ENCODE results near the gene CDHR2.
"Not testable (repeated sequence)": the region's sequence is repeated elsewhere in the genome, so short reads cannot be mapped to it uniquely, and the experiment has no call there.

The CDHR2 gene

GRCh38 chr5:176573564-176574296 lies 24.6 kb downstream of the CDHR2 start:
- peak; percentile 69 to 83 for DNase-seq (ENCODE audit: low read depth in 2 of 2)

- DNase-seq (ENCODE audit: low read depth in 2 of 2): no peak
These were observed 25.1 kb downstream of the CDHR2 start for GRCh38 chr5:176574297-176574591.

GRCh38 chr5:176575066-176575465 lies 25.9 kb downstream of the CDHR2 start:
- DNase-seq (ENCODE audit: low read depth in 2 of 2): no peak

- DNase-seq (ENCODE audit: low read depth in 2 of 2): no peak
These were observed 26.6 kb downstream of the CDHR2 start for GRCh38 chr5:176575488-176576422.

- DNase-seq (ENCODE audit: low read depth in 2 of 2): no peak
These were observed 28.4 kb downstream of the CDHR2 start for GRCh38 chr5:176577312-176578176.

GRCh38 chr5:176578391-176578808 lies 29.3 kb downstream of the CDHR2 start:
- no peak for DNase-seq (ENCODE audit: low read depth in 2 of 2)

GRCh38 chr5:176579323-176579722 lies 30.2 kb downstream of the CDHR2 start:
- no peak for DNase-seq (ENCODE audit: low read depth in 2 of 2)

GRCh38 chr5:176581361-176581760 lies 32.2 kb downstream of the CDHR2 start:
- DNase-seq (ENCODE audit: low read depth in 2 of 2): no peak

- no peak for DNase-seq (ENCODE audit: low read depth in 2 of 2)
These were observed 33.9 kb downstream of the CDHR2 start for GRCh38 chr5:176583076-176583475.

GRCh38 chr5:176587398-176587797 lies 38.3 kb downstream of the CDHR2 start:
- no peak for DNase-seq (ENCODE audit: low read depth in 2 of 2)

GRCh38 chr5:176588297-176588696 lies 39.2 kb downstream of the CDHR2 start:
- no peak for DNase-seq (ENCODE audit: low read depth in 2 of 2)

GRCh38 chr5:176589039-176589769 lies 40.1 kb downstream of the CDHR2 start:
- DNase-seq (ENCODE audit: low read depth in 2 of 2): no peak

GRCh38 chr5:176590035-176590717 lies 41.0 kb downstream of the CDHR2 start:
- no peak for DNase-seq (ENCODE audit: low read depth in 2 of 2)

- not testable (repeated sequence) for DNase-seq (ENCODE audit: low read depth in 2 of 2)
These were observed 42.5 kb downstream of the CDHR2 start for GRCh38 chr5:176591667-176592066.

GRCh38 chr5:176592573-176592972 lies 43.4 kb downstream of the CDHR2 start:
- DNase-seq (ENCODE audit: low read depth in 2 of 2): no peak

- no peak for DNase-seq (ENCODE audit: low read depth in 2 of 2)
These were observed 44.2 kb downstream of the CDHR2 start for GRCh38 chr5:176593273-176593869.

- DNase-seq (ENCODE audit: low read depth in 2 of 2): no peak
These were observed 45.4 kb downstream of the CDHR2 start for GRCh38 chr5:176594554-176594953.

GRCh38 chr5:176595386-176595943 lies 46.3 kb downstream of the CDHR2 start:
- no peak for DNase-seq (ENCODE audit: low read depth in 2 of 2)

GRCh38 chr5:176596069-176596644 lies 47.0 kb downstream of the CDHR2 start:
- no peak for DNase-seq (ENCODE audit: low read depth in 2 of 2)

Data from stimulated activated CD4-positive, alpha-beta T cell treated with anti-CD3 and anti-CD28 coated beads, Interleukin-4, amount 100 ng/mL, for 48 hours (primary cell).